Left ventricle myocardium inferior (tissue), 1 donor: ENCODE data around the gene RPS15. TPM values are rescaled to one million over a fixed set of nuclear protein-coding genes. Genes with fewer than 3 reads are reported as not detected.

ENCODE experiments used
- DNase-seq: peaks from one replicate; pipeline ENCODE4 v3.0.0-alpha.2; 2020
- H3K27ac ChIP-seq: fragments of 200-600 bp; replicated peaks from 2 replicates; pipeline ENCODE4 v1.8.0; 2021
- H3K27me3 ChIP-seq: fragments of 200-600 bp; 2 replicates; pipeline ENCODE4 v1.8.0; 2021; ENCODE audit warnings: low read depth
- H3K36me3 ChIP-seq: fragments of 200-600 bp; 2 replicates; pipeline ENCODE4 v1.8.0; 2021
- H3K4me1 ChIP-seq: fragments of 200-600 bp; 2 replicates; pipeline ENCODE4 v1.8.0; 2021
- H3K4me3 ChIP-seq: fragments of 200-600 bp; 2 replicates; pipeline ENCODE4 v1.8.0; 2021; ENCODE audit warnings: mild to moderate bottlenecking, moderate library complexity
- H3K9me3 ChIP-seq: fragments of 200-600 bp; replicated peaks from 2 replicates; pipeline ENCODE4 v1.8.0; 2021
- CTCF ChIP-seq: fragments of 200-600 bp; IDR thresholded peaks from 2 replicates; pipeline ENCODE4 v1.8.0; 2021; ENCODE audit warnings: antibody characterized with exemption, mild to moderate bottlenecking, borderline replicate concordance
- intact Hi-C: fragments of 100-400 bp; cut with micrococcal nuclease; formaldehyde crosslinking; loops from one replicate; pipeline ENCODE4 v1.11.0; 2022
- long read RNA-seq: library from polyadenylated mRNA; unstranded; transcript quantifications from one replicate; pipeline ENCODE4 v2.0.0, GENCODE V29; 2021
- total RNA-seq: library from RNA; stranded (reverse); fragmentation: NEBNext Ultra II Directional; extraction: Animal tissue kit (Norgen Biotek cat#: 25700); gene quantifications from one replicate; pipeline ENCODE4 v1.2.1, GENCODE V29; 2021
- donor health status: DM: no; HTN: yes; CAD: no; lungs with severe emphysema.

RPS15 gene
- 588 TPM for total RNA-seq
- long read RNA-seq, transcript RPS15-210 (3 exons, 873 nt): minor isoform, 24 of 372 reads
- long read RNA-seq, transcript RPS15-209 (4 exons, 510 nt): major isoform, 309 of 372 reads
- long read RNA-seq, partial matches to known transcripts: 9 of 372 reads
- long read RNA-seq, other reads (novel, unspliced or antisense): 21 of 372 reads

DNA sequence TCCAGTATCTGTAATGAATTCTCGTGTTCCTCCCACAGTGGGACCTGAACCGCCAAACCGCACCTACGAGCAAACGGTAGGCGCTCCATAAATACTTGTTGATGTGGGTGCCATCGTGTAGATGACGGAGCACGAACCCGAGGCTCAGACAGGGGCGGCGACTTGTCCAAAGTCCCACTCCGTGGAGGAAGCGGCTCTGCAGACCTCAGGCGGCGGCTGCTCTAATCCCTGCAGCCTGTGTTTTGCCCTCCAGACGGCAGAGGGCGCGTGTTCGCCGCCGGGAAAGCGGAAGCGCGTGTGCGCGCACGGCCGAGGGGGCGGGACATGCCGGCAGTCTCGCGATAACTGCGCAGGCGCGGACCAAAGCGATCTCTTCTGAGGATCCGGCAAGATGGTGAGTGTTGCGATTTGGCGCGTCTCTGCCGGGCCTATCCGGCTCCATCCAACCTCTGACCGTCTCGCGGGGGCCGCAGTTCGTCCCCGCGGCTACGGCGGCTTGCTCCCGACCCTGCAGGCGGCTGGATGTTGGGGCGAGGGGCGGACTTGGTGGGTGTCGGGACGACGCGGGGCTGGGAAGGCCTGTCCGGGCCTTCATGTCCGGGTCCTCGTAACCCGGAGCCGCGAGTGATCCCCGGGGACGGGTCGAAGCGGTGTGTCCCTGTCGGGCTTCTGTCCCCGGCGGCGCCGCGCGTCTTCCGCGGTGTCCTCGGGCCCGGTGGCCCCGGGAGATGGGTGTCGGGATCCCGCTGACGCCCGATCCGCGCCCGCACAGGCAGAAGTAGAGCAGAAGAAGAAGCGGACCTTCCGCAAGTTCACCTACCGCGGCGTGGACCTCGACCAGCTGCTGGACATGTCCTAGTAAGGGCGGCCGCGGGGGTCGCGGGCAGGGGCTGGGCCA lies at the start of gene RPS15:
RPS15 (plus strand) TSS at position 362 of the 898 bp plus-strand sequence; CDS start at position 392, 30 bp downstream.
- intact Hi-C loops: no loop called here
- Histone ChIP-seq H3K4me3 (peak within 1 kb of the TSS; percentile 79), H3K4me1 (peaks cover 34% of the 10 kb centered on the region), H3K27ac (peak within 1 kb of the TSS; percentile 85), H3K27me3 (no peaks in the 10 kb centered on the region), H3K36me3 (peaks cover 62% of the 10 kb centered on the region), H3K9me3 (no peaks in the 10 kb centered on the region)
- peak; percentile 97 for TF ChIP-seq CTCF
- DNase-seq: peak; percentile 95

DNA sequence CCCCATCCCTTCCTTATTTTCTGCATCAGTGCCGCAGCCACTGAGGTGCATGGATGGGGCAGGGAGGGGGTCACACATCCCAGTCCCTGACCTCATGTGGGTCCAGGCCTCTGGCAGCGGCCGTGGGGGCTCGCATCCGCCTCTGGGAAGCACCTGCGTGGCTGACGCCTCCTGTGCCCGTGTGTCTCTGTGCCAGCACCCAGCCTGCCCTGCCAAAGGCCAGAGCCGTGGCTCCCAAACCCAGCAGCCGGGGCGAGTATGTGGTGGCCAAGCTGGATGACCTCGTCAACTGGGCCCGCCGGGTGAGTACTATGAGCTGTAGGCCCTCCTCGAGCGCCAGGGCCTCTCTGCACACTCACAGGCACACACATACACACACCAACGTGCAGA lies 49.6 kb upstream of the RPS15 start:
- intact Hi-C loops: no loop called here
- peaks cover 58% of the 10 kb centered on the region for H3K4me1 ChIP-seq
- no peak for DNase-seq
- TF ChIP-seq CTCF: no peak
- H3K9me3 ChIP-seq: no peaks in the 10 kb centered on the region
- no peak overlapping the region for H3K4me3 ChIP-seq
- no peaks in the 10 kb centered on the region for H3K27me3 ChIP-seq
- peaks cover 67% of the 10 kb centered on the region for H3K36me3 ChIP-seq
- peak overlapping the region; percentile 98 for H3K27ac ChIP-seq

GRCh38 chr19:1389033-1389940 lies 48.9 kb upstream of the RPS15 start:
- Histone ChIP-seq H3K27ac (no peak overlapping the region), H3K36me3 (peaks cover 73% of the 10 kb centered on the region), H3K27me3 (no peaks in the 10 kb centered on the region), H3K4me3 (no peak overlapping the region), H3K4me1 (peaks cover 52% of the 10 kb centered on the region), H3K9me3 (no peaks in the 10 kb centered on the region)
- DNase-seq: no peak
- no peak for TF ChIP-seq CTCF
- intact Hi-C loops: no loop called here

DNA sequence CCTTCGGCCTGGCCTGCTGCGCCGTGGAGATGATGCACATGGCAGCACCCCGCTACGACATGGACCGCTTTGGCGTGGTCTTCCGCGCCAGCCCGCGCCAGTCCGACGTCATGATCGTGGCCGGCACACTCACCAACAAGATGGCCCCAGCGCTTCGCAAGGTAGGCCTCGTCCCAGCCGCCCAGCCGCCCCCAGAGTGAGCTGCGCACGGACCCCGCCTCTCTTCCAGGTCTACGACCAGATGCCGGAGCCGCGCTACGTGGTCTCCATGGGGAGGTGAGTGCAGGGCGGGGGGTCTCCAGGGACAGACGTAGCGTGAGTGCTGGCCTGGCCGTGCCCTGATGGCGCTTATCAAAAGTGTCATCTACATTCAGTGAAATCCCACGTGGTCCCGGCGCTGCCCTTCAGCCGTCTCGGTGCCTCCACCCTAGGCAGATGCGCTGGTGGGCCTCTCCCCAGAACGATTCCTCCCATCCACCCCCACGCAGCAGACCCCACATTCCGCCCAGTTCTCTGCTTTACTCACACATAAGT lies 47.2 kb upstream of the RPS15 start:
- TF ChIP-seq CTCF: no peak
- Histone ChIP-seq H3K27me3 (no peaks in the 10 kb centered on the region), H3K9me3 (no peaks in the 10 kb centered on the region), H3K27ac (no peak overlapping the region), H3K4me1 (peaks cover 50% of the 10 kb centered on the region), H3K4me3 (no peak overlapping the region), H3K36me3 (peaks cover 80% of the 10 kb centered on the region)
- no peak for DNase-seq
- intact Hi-C loops: no loop called here

- peaks cover 50% of the 10 kb centered on the region for H3K4me1 ChIP-seq
- DNase-seq: no peak
- no peak overlapping the region for H3K4me3 ChIP-seq
- H3K36me3 ChIP-seq: peaks cover 68% of the 10 kb centered on the region
- no peak for TF ChIP-seq CTCF
- intact Hi-C loops: no loop called here
- H3K27ac ChIP-seq: no peak overlapping the region
- no peaks in the 10 kb centered on the region for H3K27me3 ChIP-seq
- H3K9me3 ChIP-seq: no peaks in the 10 kb centered on the region
Observed at GRCh38 chr19:1392407-1392806, 45.8 kb upstream of the RPS15 start.
